GM21576 (cell line): ENCODE measurements around the gene AURKA.
"Not testable (repeated sequence)": the region's sequence is repeated elsewhere in the genome, so short reads cannot be mapped to it uniquely, and the experiment has no call there.

Experiments
- ATAC-seq: cut with Tn5 transposase; IDR thresholded peaks from one replicate; pipeline ENCODE4 v1.9.1; 2021; ENCODE audit warnings: mild to moderate bottlenecking, moderate library complexity; ENCODE audit not compliant: unreplicated experiment

AURKA gene

DNA sequence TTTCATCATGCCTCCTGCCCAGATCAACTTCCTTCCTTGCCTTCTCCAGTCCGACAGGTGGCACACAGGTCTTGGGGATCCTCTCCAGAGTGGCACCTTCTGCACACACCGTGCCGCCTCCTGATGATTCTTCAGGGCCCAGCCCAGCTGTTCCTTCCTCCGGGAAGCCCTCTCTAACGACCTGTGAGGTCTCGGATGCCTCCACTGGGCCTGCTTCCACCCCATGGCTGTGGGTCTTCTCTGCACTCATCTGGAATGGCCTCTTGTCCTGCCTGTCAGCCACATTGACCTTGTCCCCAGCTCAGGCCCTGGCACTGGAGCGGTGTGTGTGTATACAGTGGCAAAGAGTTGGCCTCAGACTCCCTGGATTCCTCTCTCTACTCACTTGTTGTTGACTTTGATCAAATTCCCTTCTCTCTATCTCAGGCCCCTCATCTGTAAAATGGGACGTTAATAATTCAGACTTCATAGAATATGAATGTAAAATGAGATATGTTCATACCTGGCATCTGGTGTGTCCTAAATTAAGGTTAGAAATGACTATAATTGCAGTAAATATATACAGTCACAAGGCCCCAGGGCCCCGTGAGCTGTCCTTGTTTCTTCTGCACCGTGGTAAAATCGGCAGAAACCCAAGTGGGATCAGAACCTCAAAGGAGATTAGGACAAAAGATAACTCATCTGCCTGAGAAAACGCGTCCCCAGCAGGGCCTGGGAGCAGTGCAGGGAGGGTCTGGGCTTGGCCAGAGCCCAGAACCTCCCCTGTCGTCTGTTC lies 31.7 kb downstream of the AURKA start:
- no peak for ATAC-seq

DNA sequence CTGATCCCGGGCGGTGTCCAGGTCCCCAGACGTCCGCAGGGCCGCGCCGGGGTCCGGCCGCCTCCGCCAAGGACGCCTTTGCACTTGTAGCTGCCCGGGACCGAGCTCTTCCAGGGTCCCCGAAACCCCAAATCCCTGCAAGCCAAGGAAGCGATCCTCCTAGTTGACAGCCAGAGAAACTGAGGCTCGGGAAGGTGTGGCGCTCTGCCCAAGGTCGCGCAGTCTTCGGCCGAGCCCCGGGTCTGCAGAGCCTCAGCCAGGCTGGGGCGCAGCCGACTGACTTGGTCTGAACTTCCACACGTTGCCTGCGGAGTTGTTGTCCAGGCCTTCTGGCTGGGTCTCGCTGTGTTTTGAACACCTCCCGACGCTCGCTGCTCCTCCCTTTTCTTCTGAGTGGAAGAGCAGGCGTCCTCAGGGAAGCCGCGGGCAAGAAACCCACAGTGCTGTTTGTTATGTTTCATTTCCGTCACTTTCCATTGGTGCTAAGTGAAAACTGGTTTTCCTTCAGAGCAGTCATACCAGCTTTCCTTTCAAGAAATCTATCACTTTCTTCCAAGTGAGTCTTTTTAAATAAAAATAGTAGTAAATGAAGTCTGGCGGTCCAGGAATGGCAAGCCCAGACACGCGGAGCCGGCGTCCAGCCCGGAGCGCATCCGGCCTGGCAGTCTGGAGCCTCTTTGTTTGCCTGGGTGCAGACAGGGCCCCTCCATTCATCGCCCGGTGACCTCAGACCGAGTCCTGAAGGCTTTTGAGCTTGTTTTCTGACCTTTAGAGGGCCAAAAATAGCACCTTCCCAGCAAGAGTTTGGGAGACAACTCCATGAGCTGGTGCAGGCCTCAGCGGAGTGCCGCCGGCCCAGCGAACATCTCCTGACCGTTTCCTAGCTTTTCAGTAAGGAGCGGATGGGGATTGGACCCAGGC lies 32.5 kb downstream of the AURKA start:
- ATAC-seq: peak; percentile 30

DNA sequence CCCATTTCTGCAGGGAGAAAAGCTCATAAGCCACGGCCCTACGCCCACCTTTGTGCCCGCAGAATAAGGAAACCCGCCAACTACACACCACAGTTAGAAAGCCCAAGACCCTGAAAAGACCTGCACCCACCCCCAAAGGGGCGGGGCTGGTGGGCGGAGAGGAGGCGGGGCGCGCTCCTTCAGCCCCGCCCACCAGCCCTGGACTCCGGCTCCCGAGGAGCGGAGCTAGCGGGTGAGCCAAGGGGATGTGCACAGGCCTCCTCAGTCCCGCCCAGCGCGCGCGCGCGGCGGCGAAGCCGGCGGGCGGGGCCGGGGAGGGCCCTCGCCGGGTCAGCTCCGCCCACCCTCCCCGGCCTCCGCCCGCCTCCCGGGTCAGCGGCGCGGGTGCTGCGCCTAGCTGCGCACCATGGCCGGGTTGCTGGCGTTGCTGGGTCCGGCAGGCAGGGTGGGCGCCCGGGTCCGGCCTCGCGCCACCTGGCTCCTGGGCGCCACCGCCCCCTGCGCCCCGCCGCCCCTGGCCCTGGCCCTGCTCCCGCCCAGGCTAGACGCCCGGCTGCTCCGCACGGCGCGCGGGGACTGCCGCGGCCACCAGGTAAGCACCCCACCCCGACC lies 33.3 kb downstream of the AURKA start, which contains the start of gene FAM210B:
FAM210B (plus strand) TSS at position 375 of the 612 bp plus-strand sequence; CDS start at position 407, 32 bp downstream.
- ATAC-seq: peak; percentile 94

DNA sequence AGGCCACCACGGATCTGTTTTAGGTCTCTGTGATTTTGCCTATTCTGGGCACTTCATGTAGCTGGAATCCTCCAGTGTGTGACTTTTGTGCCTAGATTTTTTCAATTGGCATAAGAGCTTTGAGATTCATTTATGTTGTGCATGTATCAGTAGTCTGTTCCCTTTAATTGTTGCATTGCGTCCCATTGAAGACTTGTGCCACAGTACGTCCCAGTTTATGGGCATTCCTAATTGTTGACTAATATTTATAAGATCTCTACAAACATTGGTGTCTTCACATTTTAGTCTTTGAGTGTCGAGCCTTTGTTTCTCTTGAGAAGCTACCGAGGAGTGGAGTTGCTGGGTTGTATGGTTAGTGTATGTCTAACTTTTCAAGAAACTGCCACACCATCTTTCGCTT lies 33.9 kb downstream of the AURKA start:
- ATAC-seq: no peak

DNA sequence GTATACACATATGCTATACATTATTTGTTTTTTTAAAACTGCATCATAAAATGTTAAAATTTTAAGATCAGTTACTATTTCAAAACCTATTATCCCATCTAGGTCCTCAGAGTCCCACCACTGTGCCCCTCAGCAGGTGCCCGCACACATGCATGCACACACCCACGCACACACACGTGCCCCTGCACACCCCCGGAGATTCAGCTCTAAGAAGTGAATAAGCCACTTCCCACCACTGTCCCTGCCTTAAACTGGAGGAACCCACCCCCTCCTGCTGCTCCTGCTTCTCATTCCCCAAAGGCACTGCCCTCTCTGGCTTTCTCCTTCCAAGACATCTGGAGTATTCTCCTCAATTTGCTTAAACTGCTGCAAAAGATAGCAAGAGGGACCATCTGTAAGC lies 38.7 kb downstream of the AURKA start:
- ATAC-seq: no peak

DNA sequence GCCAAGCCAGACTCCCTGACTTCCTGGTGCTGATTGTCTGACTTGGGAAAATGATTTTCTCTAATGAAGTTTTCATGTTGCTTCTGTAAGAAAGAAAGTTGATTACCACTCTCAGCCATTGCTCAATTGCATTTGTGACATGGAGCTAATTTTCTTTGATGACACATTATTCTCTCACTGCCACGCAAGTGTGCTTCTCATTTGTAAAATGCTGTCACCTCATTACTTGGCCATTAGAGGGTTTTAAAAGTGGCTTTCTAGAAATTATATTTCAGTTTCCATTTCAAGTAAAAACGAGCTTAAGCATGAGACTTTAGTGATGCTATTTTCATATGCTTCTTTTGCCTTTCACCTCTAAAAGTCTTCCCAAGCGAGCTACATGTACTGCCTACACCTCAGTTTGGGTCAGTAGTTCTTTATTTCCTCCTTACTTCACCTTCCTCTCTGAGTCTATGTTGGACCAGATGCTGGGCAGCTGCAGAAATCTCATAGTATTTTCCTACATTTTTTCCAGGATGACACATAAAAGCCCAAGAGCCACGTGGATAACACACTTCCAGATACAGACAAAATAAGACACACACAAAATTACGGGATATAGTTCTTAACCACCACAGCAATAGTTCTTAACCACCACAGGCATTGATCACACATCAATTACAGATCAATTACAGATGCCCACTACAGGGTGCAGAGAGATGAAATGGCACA lies 39.5 kb downstream of the AURKA start:
- no peak for ATAC-seq

DNA sequence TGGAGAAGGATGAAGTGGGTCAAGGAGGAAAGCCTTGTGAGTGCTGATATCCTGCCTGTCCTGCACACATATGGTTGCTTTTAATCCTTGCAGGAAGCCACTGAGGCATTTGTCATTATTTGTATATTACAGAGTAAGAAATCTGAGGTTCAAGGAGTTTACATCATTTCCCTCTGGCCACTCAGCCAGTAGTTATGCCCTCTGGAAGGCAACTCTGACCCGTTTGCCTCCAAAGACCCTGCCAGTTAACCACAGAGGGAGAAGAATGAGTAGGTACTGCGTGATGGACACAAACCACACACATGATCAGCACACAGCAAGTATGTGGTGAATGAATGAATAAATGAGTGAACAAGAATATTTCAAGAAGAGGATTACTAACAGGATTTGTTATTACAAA lies 41.2 kb downstream of the AURKA start:
- ATAC-seq: no peak

DNA sequence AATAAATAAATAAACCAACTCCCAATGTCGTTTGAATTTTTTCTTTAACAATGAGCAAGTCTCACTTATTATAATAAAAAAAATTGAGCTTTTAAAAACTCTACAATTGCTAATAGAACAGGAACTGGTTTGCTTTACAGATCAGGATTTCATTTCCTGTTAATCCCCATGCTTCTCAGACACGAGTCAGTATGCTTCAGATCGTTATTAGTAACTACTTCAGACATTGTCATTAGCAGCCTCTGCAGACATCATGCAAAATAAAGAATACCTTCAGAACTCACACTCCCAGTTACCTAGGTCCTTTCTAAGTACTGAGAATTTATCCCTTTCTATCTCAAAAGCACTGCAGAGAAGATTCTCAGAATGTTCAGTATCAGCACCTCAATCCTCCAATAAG lies 43.3 kb downstream of the AURKA start:
- ATAC-seq: no peak

DNA sequence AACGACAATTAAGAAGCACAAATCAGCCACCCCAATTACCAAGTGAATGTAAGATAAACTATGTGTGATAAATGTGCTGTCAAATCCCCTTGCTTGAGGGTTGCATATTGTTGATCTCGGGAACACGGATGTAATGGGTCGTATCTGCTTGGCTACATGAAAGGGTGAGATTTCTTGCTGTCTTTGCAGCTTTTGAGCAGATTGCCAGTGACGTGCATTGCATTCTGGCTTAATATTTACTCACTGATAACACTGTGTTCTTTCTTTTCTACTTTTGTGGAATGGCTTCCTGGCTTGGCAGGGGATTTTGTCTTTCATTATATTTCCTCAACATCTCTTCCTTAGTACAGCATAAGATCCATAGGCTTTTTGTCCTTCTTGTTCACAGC lies 43.7 kb downstream of the AURKA start:
- no peak for ATAC-seq

DNA sequence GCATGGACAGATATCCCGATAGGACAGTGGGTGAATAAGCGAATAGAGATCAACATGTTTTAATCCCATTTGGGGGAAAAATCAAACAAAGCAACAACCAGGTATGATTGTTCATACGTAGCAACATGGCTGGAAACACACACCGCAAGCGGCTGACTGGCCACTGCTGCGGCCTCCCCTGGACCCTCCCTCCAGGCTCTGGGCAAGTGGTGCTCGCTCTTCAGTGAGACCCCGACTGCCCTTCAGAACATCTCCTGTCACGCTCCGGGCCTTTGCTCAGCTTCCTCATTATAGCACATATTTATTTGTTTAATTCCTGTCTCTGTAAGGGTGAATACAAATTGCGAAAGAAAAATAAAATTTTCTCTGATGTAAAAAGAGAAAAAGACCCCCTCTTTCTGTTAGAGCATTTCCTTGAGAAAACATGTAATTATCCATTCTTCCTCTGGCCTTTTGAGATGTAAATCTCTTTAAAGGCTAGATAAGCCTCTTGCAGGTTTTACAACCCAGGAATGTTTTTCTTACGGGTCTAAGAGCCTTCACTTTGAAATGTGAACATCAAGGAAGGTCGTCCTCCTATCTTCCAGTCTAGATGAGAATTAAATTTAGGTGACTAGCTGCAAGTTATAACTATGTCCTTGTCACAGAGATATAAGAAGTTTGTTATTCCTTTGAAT lies 44.2 kb downstream of the AURKA start:
- ATAC-seq: no peak

DNA sequence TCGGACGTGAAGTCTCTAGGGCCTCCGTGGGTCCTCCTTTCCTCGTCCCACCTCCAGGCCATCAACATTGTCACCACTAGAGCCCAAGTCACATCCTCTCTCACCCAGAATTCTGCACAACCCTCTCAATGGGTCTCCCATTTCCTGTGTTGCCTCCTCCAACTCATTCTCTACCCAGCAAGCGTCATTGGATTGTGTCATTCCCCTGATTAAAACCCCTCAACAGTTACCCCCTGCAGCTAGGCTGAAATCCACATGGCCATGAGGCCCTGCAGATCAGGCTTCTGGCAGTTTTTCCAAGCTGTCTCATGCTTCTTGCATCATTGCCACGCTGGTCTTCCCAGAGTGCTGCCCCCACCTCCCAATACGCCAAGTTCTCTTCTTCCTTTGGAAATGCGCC lies 46.1 kb downstream of the AURKA start:
- ATAC-seq: no peak

DNA sequence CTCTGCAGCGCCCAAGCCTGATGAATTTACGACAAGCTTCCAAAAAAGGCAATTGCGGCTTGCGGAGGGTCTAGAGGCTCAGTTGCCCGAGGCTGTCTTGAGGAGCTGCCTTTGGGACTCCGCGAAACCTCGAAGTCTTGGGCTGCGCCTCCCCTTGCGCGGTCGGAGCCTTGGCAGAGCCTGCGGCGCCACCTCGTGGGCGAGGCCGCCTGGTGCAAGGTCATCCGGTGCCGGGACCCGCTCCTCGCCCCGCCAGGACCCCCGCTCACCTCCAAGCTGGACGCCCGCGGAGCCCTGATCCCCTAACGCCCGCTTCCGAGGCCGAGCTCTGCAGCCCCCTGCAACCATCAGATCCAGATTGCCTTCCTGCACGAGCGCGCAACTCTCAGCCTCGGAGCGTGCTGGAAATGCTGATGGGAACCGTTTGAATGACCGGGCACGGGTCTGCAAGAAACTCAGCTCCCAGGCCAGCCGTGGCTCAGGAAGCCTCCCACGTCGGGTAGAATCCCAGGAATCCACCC lies 48.1 kb downstream of the AURKA start:
- no peak for ATAC-seq

DNA sequence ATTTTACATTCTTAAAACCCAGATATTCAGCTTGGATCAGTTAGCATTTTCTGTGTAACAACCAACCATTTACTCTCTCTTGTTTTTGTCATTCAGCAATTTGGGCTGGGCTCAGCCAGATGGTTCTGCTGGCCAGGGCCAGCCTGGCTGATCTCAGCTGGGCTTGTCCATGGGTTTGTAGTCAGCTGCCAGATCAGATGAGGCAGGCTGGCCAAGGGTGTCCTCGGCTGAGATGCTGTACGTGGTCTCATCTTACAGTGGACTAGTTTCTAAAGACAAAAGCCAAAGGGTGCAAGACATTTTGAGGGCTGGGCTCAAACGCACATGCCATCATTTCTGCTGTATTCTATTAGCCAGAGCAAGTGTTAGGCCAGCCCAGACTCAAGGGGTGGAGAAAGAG lies 49.2 kb downstream of the AURKA start:
- no peak for ATAC-seq

DNA sequence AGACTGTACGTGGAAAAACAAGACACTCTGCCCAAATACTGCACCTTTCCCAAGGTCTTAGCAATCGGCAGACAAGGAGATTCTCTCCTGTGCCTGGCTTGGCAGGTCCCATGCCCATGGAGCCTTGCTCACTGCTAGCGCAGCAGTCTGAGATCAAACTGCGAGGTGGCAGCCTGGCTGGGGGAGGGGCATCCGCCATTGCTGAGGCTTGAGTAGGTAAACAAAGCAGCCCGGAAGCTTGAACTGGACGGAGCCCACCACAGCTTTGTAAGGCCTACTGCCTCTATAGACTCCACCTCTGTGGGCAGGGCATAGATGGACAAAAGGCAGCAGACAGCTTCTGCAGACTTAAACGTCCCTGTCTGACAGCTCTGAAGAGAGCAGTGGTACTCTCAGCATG lies 55.3 kb downstream of the AURKA start:
- ATAC-seq: not testable (repeated sequence)

DNA sequence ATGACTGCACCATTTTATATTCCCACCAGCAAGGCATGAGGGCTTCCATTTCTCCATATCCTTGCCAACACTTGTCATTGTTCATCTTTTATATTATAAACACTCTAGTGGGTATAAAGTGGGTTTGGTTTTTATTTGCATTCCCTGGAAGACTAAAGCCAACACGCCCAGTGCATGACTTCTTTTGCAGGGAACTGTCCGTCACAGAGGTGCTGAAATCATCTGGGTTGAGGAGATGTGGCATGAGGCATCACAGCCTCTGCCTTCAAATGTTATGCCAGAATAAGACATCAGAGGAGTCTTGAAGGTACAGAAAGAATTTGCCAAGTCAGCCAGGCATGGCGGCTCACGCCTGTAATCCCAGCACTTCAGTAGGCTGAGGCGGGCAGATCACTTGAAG lies 63.2 kb downstream of the AURKA start:
- no peak for ATAC-seq

DNA sequence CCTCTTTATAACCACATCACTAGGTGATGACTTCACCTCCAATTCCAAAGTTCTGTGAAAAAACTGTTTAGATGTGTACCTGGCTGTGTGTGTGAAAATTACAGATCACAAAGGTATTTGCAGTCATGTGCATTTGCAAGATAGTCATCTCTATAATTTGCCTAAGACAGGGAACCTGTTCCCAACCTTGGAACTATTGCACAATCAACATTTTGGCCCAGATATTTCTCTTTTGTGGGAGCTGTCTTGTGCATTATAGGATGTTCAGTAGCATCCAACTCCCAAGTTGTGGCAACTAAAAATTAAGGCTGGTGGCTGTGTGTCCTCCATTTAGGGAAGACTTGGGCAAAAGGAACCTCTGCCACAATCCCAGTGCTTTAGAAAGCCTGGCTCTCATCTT lies 67.2 kb downstream of the AURKA start:
- no peak for ATAC-seq

DNA sequence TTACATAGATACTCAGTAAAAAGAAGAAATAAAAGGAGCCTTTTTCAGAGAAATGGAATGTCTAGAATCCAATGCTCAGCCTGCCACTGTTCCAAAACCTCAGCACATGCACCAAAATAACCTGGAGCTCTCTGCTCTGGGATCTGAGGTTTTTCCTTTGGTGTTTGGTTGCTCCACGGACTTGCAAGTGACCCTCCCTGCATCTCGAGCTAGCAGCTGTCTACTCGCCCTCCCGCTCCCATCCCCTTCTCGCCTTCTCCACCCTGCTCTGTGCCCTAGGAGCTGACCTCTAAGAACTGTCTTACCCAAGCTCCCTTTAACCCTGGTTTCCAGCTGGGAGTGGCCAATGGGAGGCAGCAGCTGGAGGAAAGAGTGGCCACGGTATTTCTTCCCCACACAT lies 68.4 kb downstream of the AURKA start:
- ATAC-seq: no peak

DNA sequence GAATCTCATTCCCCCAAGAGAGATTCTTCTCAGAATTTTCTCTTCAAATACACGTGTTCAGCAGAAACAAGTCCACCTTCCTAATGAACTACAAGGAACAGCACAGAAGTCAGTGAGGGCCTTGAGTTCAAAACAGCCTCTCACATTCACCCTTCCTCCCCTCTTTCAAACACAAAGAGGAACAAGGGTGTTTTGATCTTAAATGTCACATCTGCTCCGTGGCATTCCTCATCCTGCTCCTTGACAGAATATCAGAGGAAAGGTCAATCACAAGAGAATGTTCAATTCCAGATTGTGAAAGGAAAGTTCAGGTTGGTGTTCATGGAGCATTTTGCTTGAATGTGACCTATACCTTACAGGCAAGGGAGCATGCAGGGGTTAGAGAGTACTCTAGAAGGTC lies 68.8 kb downstream of the AURKA start:
- ATAC-seq: no peak

DNA sequence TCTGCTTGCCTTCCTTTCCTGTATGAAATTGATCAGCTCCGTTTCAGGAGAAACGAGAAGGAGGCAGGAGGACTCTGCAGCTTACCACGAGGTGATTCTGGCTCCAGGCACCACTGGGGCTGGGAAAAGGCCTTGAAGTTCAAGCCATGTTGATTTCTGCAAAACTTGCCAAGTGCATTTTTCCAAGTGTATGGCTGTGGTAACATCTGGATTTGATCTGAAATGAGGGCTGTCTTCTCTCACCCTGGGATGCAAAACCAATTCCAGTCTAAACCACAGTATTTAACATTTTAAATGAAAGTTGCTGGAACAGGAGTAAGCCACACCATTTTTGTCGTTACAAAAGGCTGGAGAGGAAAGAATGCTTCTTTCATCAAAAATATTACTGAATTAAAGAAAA lies 69.3 kb downstream of the AURKA start:
- no peak for ATAC-seq
